ENCODE measurements around the gene SLC35A5. TPM values are rescaled to one million over a fixed set of nuclear protein-coding genes. Genes with fewer than 3 reads are reported as not detected.
A peak's percentile ranks its signal among the peaks of the same experiment; 100 is the strongest.

The SLC35A5 gene
- total RNA-seq, 1 donor from 2014 or later, result 37.4 TPM

- DNase-seq (no peak), ATAC-seq (no peak)
Measured at GRCh38 chr3:112605285-112605684, 43.4 kb downstream of the SLC35A5 start.

GRCh38 chr3:112606098-112606497 is 44.3 kb downstream of the SLC35A5 start:
- Histone ChIP-seq H3K4me3 (no peak overlapping the region), H3K9me3 (no peaks in the 10 kb centered on the region), H3K27me3 (ENCODE audit: low read depth) (no peaks in the 10 kb centered on the region), H3K36me3 (no peaks in the 10 kb centered on the region), H3K27ac (no peak overlapping the region), H3K4me1 (no peaks in the 10 kb centered on the region)
- no peak for DNase-seq
- no peak for TF ChIP-seq CTCF (IDR thresholded peaks at IDR 0.05)
- ATAC-seq, result no peak
- intact Hi-C loops (cut with DNase I), result no loop called here

More at GRCh38 chr3:112605285-112605684, 43.4 kb downstream of the SLC35A5 start:
- H3K4me3 ChIP-seq, result no peak overlapping the region
- intact Hi-C loops (cut with DNase I), result no loop called here
- no peaks in the 10 kb centered on the region for H3K36me3 ChIP-seq
- no peaks in the 10 kb centered on the region for H3K9me3 ChIP-seq
- H3K4me1 ChIP-seq, result no peaks in the 10 kb centered on the region
- H3K27me3 ChIP-seq (ENCODE audit: low read depth), result no peaks in the 10 kb centered on the region
- peak overlapping the region; percentile 12 for H3K27ac ChIP-seq
- no peak for TF ChIP-seq CTCF (IDR thresholded peaks at IDR 0.05)

GRCh38 chr3:112607863-112608262 is 46.0 kb downstream of the SLC35A5 start:
- H3K4me1 ChIP-seq, result no peaks in the 10 kb centered on the region
- H3K27me3 ChIP-seq (ENCODE audit: low read depth), result no peaks in the 10 kb centered on the region
- no peaks in the 10 kb centered on the region for H3K9me3 ChIP-seq
- no peak for ATAC-seq
- no peak for DNase-seq
- intact Hi-C loops (cut with DNase I), result no loop called here
- TF ChIP-seq CTCF (IDR thresholded peaks at IDR 0.05), result no peak
- no peaks in the 10 kb centered on the region for H3K36me3 ChIP-seq
- H3K4me3 ChIP-seq, result no peak overlapping the region
- H3K27ac ChIP-seq, result no peak overlapping the region

GRCh38 chr3:112610121-112610520 is 48.3 kb downstream of the SLC35A5 start:
- TF ChIP-seq CTCF (IDR thresholded peaks at IDR 0.05), result no peak

GRCh38 chr3:112611752-112612515 is 50.1 kb downstream of the SLC35A5 start:
- Histone ChIP-seq H3K27ac (no peak overlapping the region), H3K27me3 (ENCODE audit: low read depth) (no peaks in the 10 kb centered on the region), H3K4me1 (no peaks in the 10 kb centered on the region), H3K36me3 (no peaks in the 10 kb centered on the region), H3K9me3 (no peaks in the 10 kb centered on the region), H3K4me3 (no peak overlapping the region)
- DNase-seq, result no peak
- no peak for TF ChIP-seq CTCF (IDR thresholded peaks at IDR 0.05)
- no peak for ATAC-seq
- intact Hi-C loops (cut with DNase I), result no loop called here

More at GRCh38 chr3:112610121-112610520, 48.3 kb downstream of the SLC35A5 start:
- no peaks in the 10 kb centered on the region for H3K9me3 ChIP-seq
- H3K36me3 ChIP-seq, result no peaks in the 10 kb centered on the region
- H3K27ac ChIP-seq, result no peak overlapping the region
- no peaks in the 10 kb centered on the region for H3K27me3 ChIP-seq (ENCODE audit: low read depth)
- no peaks in the 10 kb centered on the region for H3K4me1 ChIP-seq
- intact Hi-C loops (cut with DNase I), result no loop called here
- DNase-seq (no peak), ATAC-seq (no peak)
- no peak overlapping the region for H3K4me3 ChIP-seq
